DND-41 (cell line): ENCODE data around the gene MSI2.
A peak's percentile ranks its signal among the peaks of the same experiment; 100 is the strongest.

ENCODE experiments used
- ATAC-seq: fragments of 200-7000 bp; cut with Tn5 transposase; 3 replicates; pipeline ENCODE4 v1.9.1; 2021; ENCODE audit warnings: low read depth; ENCODE audit not compliant: insufficient read depth
- DNase-seq: peaks from one replicate; pipeline ENCODE4 v3.0.0-alpha.2; 2020
- H2AFZ ChIP-seq: 2 replicates; pipeline ENCODE4 v1.6.0; 2012; ENCODE audit warnings: low read depth, low read length
- H3K27ac ChIP-seq: 2 replicates; pipeline ENCODE4 v1.5.1; 2012; ENCODE audit warnings: low read length, inconsistent platforms
- H3K27me3 ChIP-seq: fragments of 200-600 bp; sonication (generic); 2 replicates; pipeline ENCODE4 v1.6.0; 2012; ENCODE audit warnings: low read length, mild to moderate bottlenecking, inconsistent platforms; ENCODE audit not compliant: insufficient read depth, poor library complexity
- H3K36me3 ChIP-seq: 2 replicates; pipeline ENCODE4 v1.5.1; 2012; ENCODE audit warnings: low read length, inconsistent platforms; ENCODE audit not compliant: insufficient read depth
- H3K4me1 ChIP-seq: 2 replicates; pipeline ENCODE4 v1.5.1; 2012; ENCODE audit warnings: mild to moderate bottlenecking, low read length; ENCODE audit not compliant: insufficient read depth
- H3K4me2 ChIP-seq: 2 replicates; pipeline ENCODE4 v1.6.0; 2012; ENCODE audit warnings: mild to moderate bottlenecking, moderate library complexity, low read length, inconsistent platforms; ENCODE audit not compliant: insufficient read depth
- H3K4me3 ChIP-seq, 2 experiments: fragments of 200-600 bp in 1 of 2; shearing (Covaris generic) in 1 of 2; 2 replicates each; pipeline ENCODE4 v1.5.1; 2012 to 2016; ENCODE audit warnings: inconsistent platforms in 2 of 2, low read length in 2 of 2, mild to moderate bottlenecking in 2 of 2, low read depth in 1 of 2, moderate library complexity in 1 of 2
- H3K79me2 ChIP-seq: 2 replicates; pipeline ENCODE4 v1.6.0; 2012; ENCODE audit warnings: low read length, inconsistent platforms; ENCODE audit not compliant: insufficient read depth
- H3K9ac ChIP-seq: 2 replicates; pipeline ENCODE4 v1.6.0; 2012; ENCODE audit warnings: low read depth, mild to moderate bottlenecking, inconsistent platforms, low read length, moderate library complexity
- H3K9me3 ChIP-seq: 2 replicates; pipeline ENCODE4 v1.5.1; 2012; ENCODE audit warnings: low read length, moderate library complexity, mild to moderate bottlenecking, inconsistent platforms; ENCODE audit not compliant: insufficient read depth, severe bottlenecking
- H4K20me1 ChIP-seq: 2 replicates; pipeline ENCODE4 v1.6.0; 2012; ENCODE audit warnings: low read length; ENCODE audit not compliant: insufficient read depth
- CTCF ChIP-seq: IDR thresholded peaks from 2 replicates; pipeline ENCODE4 v1.5.1; 2012; ENCODE audit warnings: borderline replicate concordance, low read length, moderate library complexity, mild to moderate bottlenecking; ENCODE audit not compliant: poor library complexity, severe bottlenecking; ENCODE audit errors: extremely low read depth
- EZH2 ChIP-seq: IDR thresholded peaks from 3 replicates; pipeline ENCODE4 v1.6.1; 2012; ENCODE audit warnings: borderline replicate concordance, low read depth, mild to moderate bottlenecking, moderate library complexity, low read length, inconsistent platforms; ENCODE audit not compliant: severe bottlenecking

MSI2 gene

DNA sequence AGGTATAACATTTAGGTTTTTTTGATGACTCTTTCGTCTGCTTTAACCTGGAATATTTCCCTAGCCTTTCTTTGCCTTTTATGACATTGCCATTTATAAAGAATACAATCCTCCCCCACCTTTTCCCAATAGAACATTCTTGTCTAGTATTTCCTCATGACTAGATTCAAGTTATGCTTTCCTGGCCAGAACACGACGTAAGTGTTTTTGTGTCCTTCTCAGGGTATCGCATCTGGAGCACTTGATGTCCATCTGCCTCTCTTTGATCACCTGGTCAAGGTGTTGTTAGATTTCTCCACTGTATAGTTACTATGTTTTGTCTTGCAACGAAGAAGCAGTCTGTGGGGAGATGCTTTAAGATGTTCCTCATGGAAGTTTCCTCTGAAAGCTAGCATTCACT is 87.4 kb downstream of the MSI2 start:
- Histone ChIP-seq H3K9me3 (no peaks in the 10 kb centered on the region), H3K27me3 (no peaks in the 10 kb centered on the region), H3K79me2 (peaks cover 100% of the 10 kb centered on the region), H3K4me2 (no peak overlapping the region), H4K20me1 (peaks cover 64% of the 10 kb centered on the region), H3K4me1 (peaks cover 42% of the 10 kb centered on the region), H3K9ac (no peak overlapping the region), H2AFZ (no peak overlapping the region), H3K4me3 (no peak overlapping the region), H3K36me3 (peaks cover 86% of the 10 kb centered on the region), H3K27ac (no peak overlapping the region)
- ATAC-seq (no peak), DNase-seq (no peak)
- TF ChIP-seq EZH2 (no peak), CTCF (no peak)

DNA sequence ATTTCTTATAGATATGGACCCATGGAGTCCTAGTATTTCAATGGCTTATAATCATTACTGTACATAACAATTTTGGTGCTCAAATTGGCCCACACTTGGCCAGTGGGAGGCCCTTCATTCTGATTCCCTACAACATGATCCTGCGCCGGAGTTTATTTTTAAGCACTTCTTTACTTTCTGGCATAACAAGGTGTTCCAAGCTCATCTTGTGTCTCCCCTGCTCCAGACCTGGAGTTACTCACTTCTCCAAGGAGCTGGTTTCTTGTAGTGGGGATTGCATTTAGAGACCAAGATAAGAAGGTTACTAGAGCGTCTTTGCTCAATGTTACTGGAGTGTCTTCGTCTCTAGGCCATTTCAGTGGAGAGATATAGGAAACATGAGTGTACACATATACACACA is 87.9 kb downstream of the MSI2 start:
- TF ChIP-seq EZH2 (no peak), CTCF (no peak)
- H3K4me1 ChIP-seq: peaks cover 42% of the 10 kb centered on the region
- H3K4me2 ChIP-seq: no peak overlapping the region
- peaks cover 86% of the 10 kb centered on the region for H3K36me3 ChIP-seq
- H3K9me3 ChIP-seq: no peaks in the 10 kb centered on the region
- DNase-seq (no peak), ATAC-seq (no peak)
- no peaks in the 10 kb centered on the region for H3K27me3 ChIP-seq
- no peak overlapping the region for H3K9ac ChIP-seq
- H3K27ac ChIP-seq: peak overlapping the region; percentile 31
- no peak overlapping the region for H3K4me3 ChIP-seq
- peaks cover 64% of the 10 kb centered on the region for H4K20me1 ChIP-seq
- no peak overlapping the region for H2AFZ ChIP-seq
- peaks cover 100% of the 10 kb centered on the region for H3K79me2 ChIP-seq

DNA sequence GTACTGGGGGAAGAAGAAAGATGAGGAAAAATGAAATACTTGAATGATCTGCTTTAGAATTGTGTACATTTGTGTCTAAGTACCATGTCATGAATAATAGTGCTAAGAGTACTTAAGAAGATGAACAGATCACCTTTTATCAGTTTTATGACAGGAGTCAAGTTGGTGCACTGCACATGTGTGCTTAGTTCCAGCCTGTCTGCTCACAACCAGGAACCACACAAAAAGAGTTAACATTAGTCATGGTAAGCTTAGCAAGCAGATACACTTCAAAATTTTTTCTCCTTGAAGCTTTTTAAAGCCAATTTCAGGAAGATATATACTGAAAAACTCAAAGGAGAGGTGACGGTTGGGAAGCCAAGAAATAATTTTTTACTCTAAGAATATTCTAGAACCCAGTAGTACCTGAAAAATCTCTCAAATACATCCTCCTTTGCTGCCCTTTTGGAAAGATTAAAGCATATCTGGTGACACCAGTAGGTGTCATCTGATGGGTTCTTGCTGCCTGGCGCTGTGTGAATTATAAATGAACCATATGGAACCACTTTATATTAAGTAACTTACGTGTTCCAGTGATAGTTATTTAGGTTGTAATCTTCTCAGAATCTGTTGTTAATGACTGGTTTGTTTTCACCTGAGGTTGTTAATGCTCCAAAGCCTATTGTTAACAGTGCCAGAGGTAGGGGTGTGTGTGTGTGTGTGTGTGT is 93.4 kb downstream of the MSI2 start:
- Histone ChIP-seq H4K20me1 (peaks cover 59% of the 10 kb centered on the region), H3K4me1 (peaks cover 73% of the 10 kb centered on the region), H3K9ac (no peak overlapping the region), H3K4me3 (no peak overlapping the region), H3K79me2 (peaks cover 100% of the 10 kb centered on the region), H3K27ac (peak overlapping the region; percentile 32), H2AFZ (no peak overlapping the region), H3K36me3 (peaks cover 84% of the 10 kb centered on the region), H3K4me2 (no peak overlapping the region), H3K9me3 (no peaks in the 10 kb centered on the region), H3K27me3 (no peaks in the 10 kb centered on the region)
- ATAC-seq (no peak), DNase-seq (no peak)
- no peak for TF ChIP-seq EZH2
- TF ChIP-seq CTCF: no peak
